Nephron (organoid): ENCODE data around the gene AKT1.

Experiments used
- H3K27ac Mint-ChIP-seq, 3 experiments: 2 replicates each; pipeline ENCODE4 v1.8.0; 2020; ENCODE audit warnings: mixed read lengths in 3 of 3, mild to moderate bottlenecking in 2 of 3, moderate library complexity in 1 of 3
- H3K27me3 Mint-ChIP-seq: 2 replicates; pipeline ENCODE4 v1.8.0; 2021; ENCODE audit warnings: low read depth, mild to moderate bottlenecking, moderate library complexity, mixed read lengths
- H3K36me3 Mint-ChIP-seq: 2 replicates; pipeline ENCODE4 v1.8.0; 2020; ENCODE audit warnings: low read depth, mixed read lengths
- H3K4me1 Mint-ChIP-seq: 2 replicates; pipeline ENCODE4 v1.8.0; 2020; ENCODE audit warnings: mixed read lengths
- H3K4me3 Mint-ChIP-seq, 3 experiments: 2 replicates each; pipeline ENCODE4 v1.8.0; 2020; ENCODE audit warnings: mild to moderate bottlenecking in 3 of 3, mixed read lengths in 3 of 3, moderate library complexity in 2 of 3
- H3K9me3 Mint-ChIP-seq: 2 replicates; pipeline ENCODE4 v1.8.0; 2020; ENCODE audit warnings: mixed read lengths
- CTCF ChIP-seq, 3 experiments: fragments of 200-600 bp; sonication (generic); IDR thresholded peaks; one replicate each; pipeline ENCODE4 v1.5.0; 2021; ENCODE audit warnings: antibody characterized with exemption in 3 of 3; ENCODE audit not compliant: unreplicated experiment in 3 of 3

AKT1 gene

GRCh38 chr14:104793703-104793959 is 1.9 kb downstream of the AKT1 start:
- no peak for TF ChIP-seq CTCF (IDR thresholded peaks at IDR 0.05; ENCODE audit: unreplicated experiment in 3 of 3)
- peaks cover 26% of the 10 kb centered on the region for H3K4me1 Mint-ChIP-seq
- H3K9me3 Mint-ChIP-seq, result no peaks in the 10 kb centered on the region
- peak overlapping the region in 2 of 3 experiments; percentile 84 to 92 for H3K27ac Mint-ChIP-seq
- H3K36me3 Mint-ChIP-seq, result peaks cover 4% of the 10 kb centered on the region
- no peaks in the 10 kb centered on the region for H3K27me3 Mint-ChIP-seq
- H3K4me3 Mint-ChIP-seq, result peak overlapping the region; percentile 94 to 97 (median 96)

DNA sequence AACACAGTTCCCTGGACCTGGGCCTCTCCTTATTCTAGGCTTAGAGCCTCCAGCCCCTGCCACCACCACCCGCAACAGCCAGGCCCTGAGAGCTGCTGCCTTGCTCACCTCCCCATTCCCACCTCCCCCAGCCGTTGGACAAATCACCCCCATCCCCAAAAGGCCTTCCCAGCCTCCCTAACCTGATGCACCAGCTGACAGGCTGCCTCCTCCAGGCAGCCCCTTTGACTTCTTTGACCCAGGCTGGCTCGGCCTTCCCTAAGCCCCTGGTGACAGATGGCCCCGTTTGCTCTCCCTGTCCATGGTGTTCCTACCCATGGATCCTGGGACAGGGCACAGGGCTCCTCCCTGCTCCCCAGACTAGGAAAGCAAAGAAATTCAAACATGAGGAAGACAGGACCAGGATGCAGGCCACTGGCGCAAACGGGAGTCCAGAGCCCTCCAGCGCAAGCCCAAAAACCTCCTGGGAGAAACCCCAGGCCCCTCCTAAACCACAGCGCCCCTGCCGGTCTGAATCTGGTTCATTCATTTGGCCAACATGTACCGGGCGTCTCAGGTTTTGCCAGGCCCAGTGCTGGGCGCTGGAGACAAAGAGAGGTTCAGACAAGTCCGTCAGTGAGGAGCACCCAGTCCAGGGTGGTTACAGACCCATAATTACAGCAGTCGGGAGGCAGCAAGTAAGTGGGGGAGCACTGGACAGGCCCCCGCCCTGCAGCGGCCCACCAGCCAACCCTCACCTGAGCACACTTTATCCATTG is 2.4 kb downstream of the AKT1 start:
- Mint-ChIP-seq H3K4me1 (peaks cover 26% of the 10 kb centered on the region), H3K27me3 (no peaks in the 10 kb centered on the region), H3K36me3 (peaks cover 4% of the 10 kb centered on the region), H3K27ac (peak overlapping the region; percentile 23 to 92 (median 84)), H3K9me3 (no peaks in the 10 kb centered on the region), H3K4me3 (peak overlapping the region; percentile 94 to 97 (median 96))
- TF ChIP-seq CTCF (IDR thresholded peaks at IDR 0.05; ENCODE audit: unreplicated experiment in 3 of 3), result no peak

DNA sequence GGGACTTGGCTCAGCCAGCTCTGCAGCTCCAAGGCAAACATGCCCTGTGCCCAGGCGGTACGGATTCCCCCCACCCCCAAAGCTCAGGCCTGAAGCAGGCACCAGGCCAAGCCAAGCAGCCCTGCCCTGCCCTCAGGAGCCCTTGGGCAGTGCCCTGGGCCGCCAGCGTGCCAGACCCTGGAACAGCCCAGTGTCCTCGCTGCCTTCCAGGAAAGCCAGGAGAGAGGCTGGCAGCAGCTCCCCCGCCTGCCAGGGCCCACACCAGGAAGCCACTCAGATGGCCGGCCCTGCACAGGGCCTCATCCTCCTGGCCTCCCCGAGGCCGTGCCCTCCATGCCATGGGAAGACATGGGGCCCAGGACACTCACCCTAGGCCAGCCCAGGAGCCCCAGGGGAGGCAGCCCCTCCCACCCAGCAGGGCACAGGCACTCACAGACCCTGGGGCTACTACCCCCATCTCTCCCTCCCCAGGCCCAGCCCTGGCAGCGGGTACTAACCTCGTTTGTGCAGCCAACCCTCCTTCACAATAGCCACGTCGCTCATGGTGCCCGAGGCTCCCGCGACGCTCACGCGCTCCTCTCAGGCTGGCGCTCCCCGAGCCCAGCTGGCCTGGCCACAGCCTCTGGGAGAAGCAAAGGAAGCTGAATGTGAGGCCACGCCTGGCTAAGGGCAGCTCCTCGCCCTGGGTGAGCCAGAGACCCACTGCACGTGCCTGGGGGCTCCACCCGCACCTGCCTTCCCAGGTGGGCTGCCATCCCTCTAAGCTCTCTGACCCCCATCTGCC is 3.3 kb downstream of the AKT1 start:
- Mint-ChIP-seq H3K36me3 (peaks cover 4% of the 10 kb centered on the region), H3K27me3 (no peaks in the 10 kb centered on the region), H3K9me3 (no peaks in the 10 kb centered on the region), H3K27ac (no peak overlapping the region), H3K4me3 (peak overlapping the region; percentile 94 to 97 (median 96)), H3K4me1 (peaks cover 26% of the 10 kb centered on the region)
- TF ChIP-seq CTCF (IDR thresholded peaks at IDR 0.05; ENCODE audit: unreplicated experiment in 3 of 3), result no peak

DNA sequence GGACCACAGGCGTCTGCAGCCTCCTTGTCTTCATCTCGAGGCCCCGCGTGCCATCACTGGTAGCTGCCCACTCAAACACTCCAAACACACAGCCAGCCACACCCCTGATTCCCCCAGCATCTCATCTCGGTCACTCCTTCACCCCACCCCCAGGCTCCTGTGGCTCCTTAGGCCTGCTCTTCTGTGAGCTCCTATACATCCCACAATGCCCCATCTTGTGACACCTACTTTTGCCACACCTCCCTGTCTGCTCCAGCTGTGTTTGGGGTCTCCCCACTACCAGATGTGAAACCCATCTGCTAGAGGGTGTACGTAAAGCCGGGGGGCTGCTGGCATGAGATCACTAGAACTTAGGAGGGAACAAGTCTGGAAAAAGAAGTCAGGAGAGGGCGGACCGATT is 4.1 kb downstream of the AKT1 start:
- no peaks in the 10 kb centered on the region for H3K9me3 Mint-ChIP-seq
- H3K4me3 Mint-ChIP-seq, result peak overlapping the region; percentile 34 to 68 (median 64)
- H3K36me3 Mint-ChIP-seq, result peaks cover 4% of the 10 kb centered on the region
- H3K27me3 Mint-ChIP-seq, result no peaks in the 10 kb centered on the region
- TF ChIP-seq CTCF (IDR thresholded peaks at IDR 0.05; ENCODE audit: unreplicated experiment in 3 of 3), result no peak
- peaks cover 26% of the 10 kb centered on the region for H3K4me1 Mint-ChIP-seq
- peak overlapping the region in 1 of 3 experiments; percentile 68 for H3K27ac Mint-ChIP-seq

DNA sequence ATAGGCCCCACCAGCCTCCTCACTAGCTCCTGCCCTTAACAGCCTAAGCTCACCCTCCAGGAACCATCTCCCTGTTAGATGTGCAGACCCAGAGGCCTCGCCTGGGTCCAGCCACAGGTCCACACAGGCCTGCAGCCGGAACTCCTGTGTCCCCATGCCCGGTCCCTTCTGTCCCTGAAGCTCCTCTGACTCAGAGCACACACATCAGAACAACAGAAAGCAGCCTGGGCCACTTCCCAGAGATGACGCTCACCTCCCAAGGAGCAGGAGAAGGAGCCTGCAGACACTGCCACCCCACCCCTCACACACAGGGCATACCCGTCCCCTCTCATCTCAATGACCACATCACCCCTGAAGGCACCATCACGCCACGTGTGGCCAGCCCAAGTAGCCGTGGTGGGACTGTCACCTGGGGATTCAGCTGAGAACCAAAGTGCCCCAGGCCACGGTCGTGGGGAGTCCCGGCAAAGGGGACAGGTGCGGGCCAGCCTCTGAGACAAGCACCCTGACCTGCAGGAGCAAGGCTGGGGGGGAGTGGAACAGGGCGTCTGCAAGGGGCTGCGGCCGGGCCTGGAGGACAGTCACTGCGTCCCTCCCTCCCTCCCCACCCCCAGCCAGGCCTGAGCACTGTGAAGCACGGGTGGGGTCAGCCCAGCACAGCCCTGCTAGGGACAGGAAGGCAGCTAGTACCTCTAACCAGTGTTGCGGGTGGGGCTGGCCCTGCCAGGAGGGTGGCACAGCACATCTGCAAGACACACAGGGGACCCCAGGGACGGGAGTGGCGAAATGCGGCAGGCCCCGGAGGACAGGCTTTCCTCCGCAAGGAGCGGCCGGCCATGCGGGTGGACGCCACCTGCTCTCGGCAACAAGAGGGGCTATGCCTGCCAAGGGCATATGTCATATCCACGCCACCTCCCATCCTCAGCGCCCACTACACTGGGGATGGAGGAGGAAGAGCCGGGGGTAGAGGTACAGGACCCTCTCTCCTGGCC is 5.5 kb downstream of the AKT1 start:
- no peak for TF ChIP-seq CTCF (IDR thresholded peaks at IDR 0.05; ENCODE audit: unreplicated experiment in 3 of 3)
- no peak overlapping the region for H3K27ac Mint-ChIP-seq

More for the DNA sequence above, 5.5 kb downstream of the AKT1 start:
- Mint-ChIP-seq H3K4me3 (no peak overlapping the region), H3K9me3 (no peaks in the 10 kb centered on the region), H3K27me3 (no peaks in the 10 kb centered on the region), H3K36me3 (peaks cover 4% of the 10 kb centered on the region), H3K4me1 (peaks cover 26% of the 10 kb centered on the region)
